NCI-H1105 (cell line): Measurements from ENCODE around the gene DOLPP1.

Experiments
- DNase-seq: peaks from one replicate; lab custom pipeline; 2025; lab: John Stamatoyannopoulos, UW

DOLPP1 gene

GRCh38 chr9:129094387-129095169 lies 13.7 kb downstream of the DOLPP1 start:
- no peak for DNase-seq

DNA sequence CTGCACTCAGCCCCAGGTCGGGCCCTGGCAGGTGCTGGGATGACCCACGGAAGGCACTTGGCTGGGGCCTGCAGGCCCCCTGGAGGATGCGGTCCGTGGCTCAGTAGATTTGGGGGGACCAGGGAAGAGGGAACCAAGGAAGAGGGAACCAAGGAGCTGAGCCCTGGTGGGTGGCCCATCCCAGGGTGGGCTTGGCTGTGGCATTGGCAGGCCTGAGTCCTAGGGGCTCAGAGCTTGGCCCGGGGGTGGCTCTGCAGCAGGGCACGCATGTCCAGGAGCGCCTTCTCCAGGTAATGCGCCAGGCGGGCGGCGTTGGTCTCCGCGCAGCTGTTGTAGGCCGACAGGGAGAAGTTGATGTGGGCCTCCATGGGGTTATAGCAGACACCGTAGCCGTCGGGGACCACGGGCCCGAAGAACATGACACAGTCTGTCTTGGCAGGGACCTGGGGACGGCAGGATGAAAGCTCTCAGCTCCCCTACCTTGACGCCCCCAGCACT lies 14.3 kb downstream of the DOLPP1 start:
- no peak for DNase-seq

GRCh38 chr9:129095908-129096307 lies 15.0 kb downstream of the DOLPP1 start:
- DNase-seq: no peak

DNA sequence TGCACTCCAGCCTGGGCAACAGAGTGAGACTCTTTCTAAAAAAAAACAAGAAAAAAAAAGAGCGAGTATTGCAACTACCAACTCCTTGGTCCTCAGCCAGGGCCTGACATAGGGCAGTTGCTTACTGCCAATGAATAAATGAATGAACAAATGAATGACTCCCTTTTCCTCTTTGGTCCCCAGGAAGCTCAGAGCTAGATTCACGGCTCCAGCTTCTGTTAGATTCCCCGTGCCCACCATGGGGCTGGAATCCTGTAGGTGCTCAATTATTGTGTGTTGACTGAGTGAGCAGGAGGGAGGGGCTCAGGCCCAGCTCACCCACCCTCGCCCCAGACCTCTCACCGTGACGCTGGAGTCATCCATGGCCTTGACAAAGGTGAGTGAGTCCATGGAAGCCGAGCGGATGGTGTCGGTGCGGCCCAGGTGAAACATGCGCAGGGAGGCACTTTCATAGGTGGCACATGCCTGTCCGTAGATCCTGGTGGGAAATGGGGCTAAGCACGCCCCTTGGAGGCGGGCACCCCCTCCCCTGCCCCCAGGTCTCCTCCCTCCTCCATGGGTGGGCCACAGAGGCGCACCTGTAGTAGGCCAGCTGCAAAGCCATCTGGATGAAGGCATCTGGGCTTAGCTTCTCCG lies 16.9 kb downstream of the DOLPP1 start:
- no peak for DNase-seq

DNA sequence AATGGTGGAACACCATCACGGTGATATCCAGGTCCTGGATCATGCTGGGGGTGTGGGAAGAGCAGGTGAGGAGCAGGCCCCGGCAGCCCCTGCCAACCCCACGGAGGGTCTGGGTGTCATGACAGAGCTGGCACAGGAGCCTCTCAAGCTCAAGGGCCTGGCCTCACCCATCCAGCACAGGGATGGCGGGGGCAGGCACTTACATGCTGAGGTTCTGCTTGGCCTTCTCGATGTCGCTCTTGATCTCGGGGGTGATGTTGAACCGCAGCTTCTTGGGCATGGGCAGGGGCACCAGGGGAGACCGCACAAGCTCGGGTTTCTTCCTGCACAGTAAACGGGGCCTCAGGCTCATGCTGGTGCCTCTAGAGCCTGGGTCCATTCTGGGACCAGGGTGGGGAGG lies 17.4 kb downstream of the DOLPP1 start:
- no peak for DNase-seq

- no peak for DNase-seq
These were observed 19.7 kb downstream of the DOLPP1 start for GRCh38 chr9:129100383-129101169.

- DNase-seq: no peak
These were observed 20.4 kb downstream of the DOLPP1 start for GRCh38 chr9:129101279-129101678.

DNA sequence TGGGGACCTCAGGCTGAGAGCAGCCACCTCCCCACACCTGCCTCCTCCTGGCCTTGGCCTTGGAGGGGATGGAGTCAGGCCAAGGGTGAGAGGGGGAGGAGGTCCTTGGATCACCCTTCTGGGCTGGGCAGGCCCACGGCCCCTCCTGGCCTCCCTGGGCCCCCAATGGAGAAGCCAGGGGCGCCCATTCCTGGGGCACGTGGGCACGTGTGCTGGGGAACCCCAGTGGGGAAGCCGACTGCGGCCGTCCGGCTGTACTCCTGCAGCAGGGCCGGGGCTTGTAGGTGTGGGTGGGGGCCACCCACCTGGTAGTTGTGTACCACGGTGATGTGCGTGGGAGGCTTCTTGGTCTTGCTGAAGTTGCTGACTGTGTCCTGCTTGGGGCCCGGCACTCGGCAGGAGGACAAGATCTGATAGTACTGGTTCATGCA lies 21.2 kb downstream of the DOLPP1 start:
- no peak for DNase-seq

- DNase-seq: peak; percentile 51
These were observed 22.1 kb downstream of the DOLPP1 start for GRCh38 chr9:129102791-129103594.

DNA sequence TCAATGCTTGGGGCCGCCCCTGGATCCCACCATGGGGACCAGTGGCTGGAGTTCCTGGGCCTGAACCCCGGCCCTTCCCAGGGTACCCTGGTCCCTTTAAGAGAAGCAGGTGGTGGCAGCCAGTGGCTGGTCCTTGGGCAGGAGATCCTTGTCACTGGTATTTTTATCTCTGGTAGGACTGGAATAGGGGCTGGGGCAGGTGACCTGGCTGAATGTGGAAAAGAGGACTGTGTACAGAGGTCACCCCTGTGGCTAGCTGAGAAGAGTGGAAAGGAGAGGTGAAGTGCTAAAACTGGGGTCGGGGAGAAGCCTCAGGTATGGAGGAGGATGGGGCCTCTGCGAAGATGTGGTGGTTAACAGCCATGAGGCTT lies 22.7 kb downstream of the DOLPP1 start:
- DNase-seq: no peak

- DNase-seq: no peak
These were observed 23.1 kb downstream of the DOLPP1 start for GRCh38 chr9:129104051-129104450.

- no peak for DNase-seq
These were observed 25.2 kb downstream of the DOLPP1 start for GRCh38 chr9:129105857-129106694.

DNA sequence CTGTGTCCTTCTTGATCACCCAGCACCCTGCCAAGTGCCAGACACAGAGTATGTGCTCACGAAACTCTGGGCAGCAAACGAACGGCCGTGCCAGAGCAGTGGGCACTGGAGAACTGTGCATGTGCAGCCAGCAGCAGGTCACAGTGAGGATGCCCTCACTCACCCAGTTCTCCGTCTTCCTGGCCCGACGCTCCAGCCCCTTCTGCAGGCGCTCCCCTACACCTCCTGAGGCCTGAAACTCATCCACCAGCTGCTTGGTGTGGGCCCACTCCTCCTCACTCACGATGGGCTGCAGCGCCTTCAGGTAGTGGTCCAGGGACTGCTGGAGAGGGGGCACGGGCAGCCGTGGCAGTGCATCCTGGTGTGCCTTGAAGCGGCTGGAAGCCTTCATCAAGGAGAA lies 26.7 kb downstream of the DOLPP1 start:
- DNase-seq: no peak

DNA sequence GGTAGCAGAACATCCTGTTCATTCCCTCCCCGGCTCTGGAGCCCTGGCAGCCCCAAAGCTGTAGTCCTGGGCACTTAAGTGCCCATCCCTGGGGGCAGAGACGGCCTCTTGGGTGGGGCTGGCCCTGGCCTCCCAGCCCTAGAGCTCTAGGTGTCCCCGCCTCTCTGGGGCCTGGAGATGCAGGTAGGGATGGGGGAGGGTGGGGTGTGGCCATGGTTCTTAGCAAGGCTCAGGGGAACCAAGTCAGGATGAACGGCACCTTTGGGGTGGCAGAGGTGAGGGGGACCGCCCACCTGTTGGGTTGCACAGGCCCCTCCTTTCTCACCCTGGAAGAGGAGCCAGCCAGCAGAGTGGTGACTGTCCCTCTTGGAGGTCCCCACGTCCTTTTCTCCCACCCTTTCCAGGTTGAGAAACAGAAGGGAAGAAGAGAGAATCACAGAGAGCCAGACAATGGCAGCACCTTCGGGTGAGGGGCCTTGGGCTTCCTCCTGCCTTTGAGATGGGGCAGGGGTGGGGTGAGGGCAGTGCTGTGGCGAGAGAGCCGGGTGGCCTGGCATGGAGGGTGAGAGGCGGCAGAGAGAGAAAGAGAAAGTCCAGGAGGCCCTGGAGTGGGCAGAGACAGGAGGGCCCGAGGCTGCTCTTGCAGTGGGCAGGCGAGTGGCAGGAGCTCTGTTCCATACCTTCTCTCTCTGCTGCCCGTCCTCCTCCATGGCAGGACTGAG lies 27.3 kb downstream of the DOLPP1 start:
- no peak for DNase-seq

DNA sequence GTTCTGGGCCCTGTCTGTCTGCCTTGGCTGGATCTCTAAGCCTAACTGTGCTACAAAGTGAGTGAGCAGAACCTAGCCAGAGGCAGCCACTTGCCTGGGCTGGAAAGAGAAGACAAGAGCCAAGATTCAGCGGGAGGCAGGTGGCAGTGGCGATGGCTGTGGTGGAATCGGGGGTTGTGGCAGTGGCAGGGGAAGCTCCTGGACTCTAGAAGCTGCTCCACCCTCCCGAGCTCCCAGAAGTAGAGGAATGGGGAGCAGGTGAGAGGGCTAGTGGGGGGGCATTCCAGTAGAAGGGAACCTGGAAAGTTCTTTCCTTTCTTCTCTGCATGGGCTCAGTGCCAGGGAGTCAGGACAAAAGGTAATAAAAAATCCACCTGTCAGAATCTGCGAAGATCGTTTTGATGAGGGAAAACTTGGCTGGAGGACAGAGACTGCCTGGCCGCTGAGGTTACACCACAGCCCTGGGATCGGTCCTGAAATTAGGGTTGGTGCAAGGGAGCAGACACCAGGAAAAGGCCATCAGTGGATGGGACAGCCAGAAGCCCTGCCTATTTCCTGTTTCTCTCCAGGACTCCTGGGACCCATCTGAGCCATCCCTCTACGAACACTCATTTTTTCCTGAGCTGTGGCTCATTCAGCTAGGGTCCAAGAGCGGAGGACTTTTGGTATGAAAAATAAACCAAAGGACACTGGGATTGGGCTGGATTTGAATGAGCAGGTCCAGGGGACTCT lies 28.1 kb downstream of the DOLPP1 start:
- DNase-seq: peak; percentile 74

DNA sequence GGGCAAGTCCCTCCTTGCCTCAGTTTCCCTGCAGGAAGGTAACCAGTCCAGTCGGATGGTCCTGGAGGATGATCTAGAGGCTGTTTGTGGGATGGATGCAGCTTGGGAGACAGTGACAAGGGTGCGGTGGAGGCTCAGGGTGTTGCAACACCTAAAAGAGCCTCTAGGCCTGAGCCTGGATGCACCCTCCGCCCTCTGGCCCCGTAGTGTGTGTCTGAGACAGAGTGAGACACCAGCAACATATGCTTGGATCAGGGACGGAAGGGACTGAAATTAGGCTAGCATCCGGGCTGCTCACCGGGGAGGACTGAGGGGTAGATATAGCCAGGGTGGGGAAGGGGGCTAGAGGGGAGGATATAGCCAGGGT lies 28.6 kb downstream of the DOLPP1 start:
- no peak for DNase-seq

DNA sequence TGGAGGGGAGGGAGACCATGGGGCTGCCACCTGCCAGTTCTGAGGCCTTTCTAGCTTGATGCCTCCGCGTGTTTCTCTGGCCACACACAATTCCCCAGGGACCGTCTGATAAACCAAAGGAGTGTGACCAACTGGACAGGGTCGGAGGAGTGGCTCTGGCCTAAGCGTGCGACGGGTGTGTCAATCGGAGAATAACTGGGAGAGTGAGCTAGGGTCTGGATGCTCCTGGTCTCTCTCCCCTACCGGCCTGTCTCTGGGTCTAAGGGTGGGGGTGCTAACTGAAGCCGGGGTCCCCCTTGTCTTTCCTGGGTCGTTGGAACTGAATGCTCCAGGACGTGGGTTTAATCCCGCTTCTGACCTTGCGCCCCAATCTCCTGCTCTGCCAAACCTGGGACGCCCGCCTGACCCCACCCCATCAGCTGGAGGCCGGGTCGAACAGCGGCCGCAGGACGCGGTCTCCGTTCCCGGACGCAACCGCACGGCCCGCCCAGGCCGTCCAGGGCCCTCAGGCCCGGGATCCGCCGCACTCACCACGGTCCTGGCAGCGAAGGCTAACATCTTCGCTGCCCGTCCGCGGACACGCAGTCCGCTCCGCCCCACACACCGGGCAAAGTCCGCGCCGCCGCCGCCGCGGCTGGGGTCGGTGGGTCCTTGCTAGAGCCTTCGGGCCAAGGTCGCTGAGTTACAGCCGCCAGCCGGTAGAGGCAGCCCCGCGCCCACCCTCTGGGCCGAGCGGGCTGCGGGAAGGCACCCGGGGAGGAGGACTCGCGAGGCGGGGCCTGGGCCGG lies 29.2 kb downstream of the DOLPP1 start:
- DNase-seq: no peak

- DNase-seq: peak; percentile 75
These were observed 30.0 kb downstream of the DOLPP1 start, which contains the start of the genes CRAT and PTPA for GRCh38 chr9:129110740-129111527. CRAT (minus strand) TSS chr9:129110793; CDS start chr9:129110509, 284 bp downstream. PTPA (plus strand) TSS chr9:129111415; CDS start chr9:129111601, 186 bp downstream.
